ENCODE data around the gene GPR3.
A peak's percentile ranks its signal among the peaks of the same experiment; 100 is the strongest.
"Not testable (repeated sequence)": the region's sequence is repeated elsewhere in the genome, so short reads cannot be mapped to it uniquely, and the experiment has no call there.

Gene GPR3

GRCh38 chr1:27402349-27402754 is 9.9 kb downstream of the GPR3 start:
- Histone ChIP-seq H3K4me1 (ENCODE audit: control extremely low read depth in 1 of 4, control insufficient read depth in 4 of 4, insufficient read depth in 4 of 4, low read length in 3 of 4) (peaks cover 12 to 60% (median 58%) of the 10 kb centered on the region in 4 experiments), H3K27me3 (replicated peaks in 2 of 5; ENCODE audit: control insufficient read depth in 4 of 5, insufficient read depth in 5 of 5, low read length in 4 of 5) (no peaks in the 10 kb centered on the region), H3K27ac (ENCODE audit: insufficient read depth in 1 of 2, low read depth in 1 of 2, low read length in 2 of 2, poor library complexity in 1 of 2, severe bottlenecking in 2 of 2) (peak overlapping the region in 1 of 2 experiments; percentile 25), H3K4me3 (ENCODE audit: control insufficient read depth in 1 of 7, extremely low read depth in 1 of 7, insufficient read depth in 4 of 7, low read depth in 2 of 7, low read length in 6 of 7) (peak overlapping the region in 2 of 7 experiments; percentile 32 to 58), H3K36me3 (ENCODE audit: control insufficient read depth in 4 of 4, insufficient read depth in 4 of 4, low read length in 3 of 4) (peaks cover under 1 to 18% (median 9%) of the 10 kb centered on the region in 4 experiments), H3K9me3 (ENCODE audit: control extremely low read depth in 1 of 5, control insufficient read depth in 4 of 5, insufficient read depth in 2 of 5, low read depth in 1 of 5, low read length in 4 of 5) (no peaks in the 10 kb centered on the region)
- WGBS (ENCODE audit: insufficient coverage) = 35% methylated on average over 4 of the region's 8 CpGs
- peak in 2 of 3 donors; percentile 63 to 67 for DNase-seq
- ChIA-PET POLR2A (no interaction called here), CTCF (interaction anchor here (0.8 to 11.9 kb wide), 24 partner anchors 9 to 261 kb away, joined by 3 to 238 read pairs (median 5); partner anchors contain the start of genes AHDC1, MAP3K6 and WASF2)

- H3K4me3 ChIP-seq (ENCODE audit: control insufficient read depth in 1 of 7, extremely low read depth in 1 of 7, insufficient read depth in 4 of 7, low read depth in 2 of 7, low read length in 6 of 7) = peak overlapping the region in 5 of 7 experiments; percentile 12 to 58 (median 47)
- no peaks in the 10 kb centered on the region for H3K9me3 ChIP-seq (ENCODE audit: control extremely low read depth in 1 of 5, control insufficient read depth in 4 of 5, insufficient read depth in 2 of 5, low read depth in 1 of 5, low read length in 4 of 5)
- CTCF ChIA-PET = interaction anchor here (0.5 to 11.9 kb wide), 31 partner anchors 8 to 259 kb away, joined by 3 to 238 read pairs (median 4); partner anchors contain the start of genes AHDC1, MAP3K6 and WASF2
- H3K27me3 ChIP-seq (replicated peaks in 2 of 5; ENCODE audit: control insufficient read depth in 4 of 5, insufficient read depth in 5 of 5, low read length in 4 of 5) = no peaks in the 10 kb centered on the region
- H3K4me1 ChIP-seq (ENCODE audit: control extremely low read depth in 1 of 4, control insufficient read depth in 4 of 4, insufficient read depth in 4 of 4, low read length in 3 of 4) = peaks cover 12 to 62% (median 59%) of the 10 kb centered on the region in 4 experiments
- WGBS (ENCODE audit: insufficient coverage) = 6% methylated on average over 21 of the region's 24 CpGs
- POLR2A ChIA-PET = interaction anchor here (0.8 kb wide), 1 partner anchor 87 kb away, joined by 3 read pairs; the partner anchor contains the start of gene WASF2
- peak overlapping the region; percentile 34 to 70 for H3K27ac ChIP-seq (ENCODE audit: insufficient read depth in 1 of 2, low read depth in 1 of 2, low read length in 2 of 2, poor library complexity in 1 of 2, severe bottlenecking in 2 of 2)
- H3K36me3 ChIP-seq (ENCODE audit: control insufficient read depth in 4 of 4, insufficient read depth in 4 of 4, low read length in 3 of 4) = peaks cover 8 to 26% (median 17%) of the 10 kb centered on the region in 4 experiments
- DNase-seq = peak; percentile 67 to 94 (median 92)
These were observed 10.8 kb downstream of the GPR3 start for GRCh38 chr1:27403065-27403726.

GRCh38 chr1:27403931-27404330 is 11.5 kb downstream of the GPR3 start:
- ChIA-PET POLR2A (interaction anchor here (0.8 kb wide), 1 partner anchor 86 kb away, joined by 3 read pairs; the partner anchor contains the start of gene WASF2), CTCF (interaction anchor here (1.1 to 11.9 kb wide), 18 partner anchors 9 to 257 kb away, joined by 3 to 238 read pairs (median 6); partner anchors contain the start of genes AHDC1 and MAP3K6)
- H3K4me3 ChIP-seq (ENCODE audit: control insufficient read depth in 1 of 7, extremely low read depth in 1 of 7, insufficient read depth in 4 of 7, low read depth in 2 of 7, low read length in 6 of 7) = peak overlapping the region in 4 of 7 experiments; percentile 33 to 58 (median 50)
- H3K27me3 ChIP-seq (replicated peaks in 2 of 5; ENCODE audit: control insufficient read depth in 4 of 5, insufficient read depth in 5 of 5, low read length in 4 of 5) = no peaks in the 10 kb centered on the region
- peak overlapping the region; percentile 34 to 70 for H3K27ac ChIP-seq (ENCODE audit: insufficient read depth in 1 of 2, low read depth in 1 of 2, low read length in 2 of 2, poor library complexity in 1 of 2, severe bottlenecking in 2 of 2)
- H3K36me3 ChIP-seq (ENCODE audit: control insufficient read depth in 4 of 4, insufficient read depth in 4 of 4, low read length in 3 of 4) = peaks cover 8 to 34% (median 24%) of the 10 kb centered on the region in 4 experiments
- peaks cover 12 to 62% (median 58%) of the 10 kb centered on the region in 4 experiments for H3K4me1 ChIP-seq (ENCODE audit: control extremely low read depth in 1 of 4, control insufficient read depth in 4 of 4, insufficient read depth in 4 of 4, low read length in 3 of 4)
- no peaks in the 10 kb centered on the region for H3K9me3 ChIP-seq (ENCODE audit: control extremely low read depth in 1 of 5, control insufficient read depth in 4 of 5, insufficient read depth in 2 of 5, low read depth in 1 of 5, low read length in 4 of 5)
- peak in 2 of 3 donors; percentile 44 to 61 for DNase-seq

GRCh38 chr1:27405074-27405473 is 12.7 kb downstream of the GPR3 start:
- H3K27me3 ChIP-seq (replicated peaks in 2 of 5; ENCODE audit: control insufficient read depth in 4 of 5, insufficient read depth in 5 of 5, low read length in 4 of 5) = no peaks in the 10 kb centered on the region
- H3K4me3 ChIP-seq (ENCODE audit: control insufficient read depth in 1 of 7, extremely low read depth in 1 of 7, insufficient read depth in 4 of 7, low read depth in 2 of 7, low read length in 6 of 7) = no peak overlapping the region
- WGBS (ENCODE audit: insufficient coverage) = 83% methylated on average over 11 of the region's 13 CpGs
- no peaks in the 10 kb centered on the region for H3K9me3 ChIP-seq (ENCODE audit: control extremely low read depth in 1 of 5, control insufficient read depth in 4 of 5, insufficient read depth in 2 of 5, low read depth in 1 of 5, low read length in 4 of 5)
- ChIA-PET POLR2A (no interaction called here), CTCF (interaction anchor here (0.7 to 3.0 kb wide), 6 partner anchors 11 to 256 kb away, joined by 3 to 22 read pairs (median 3); no protein-coding TSS in a partner anchor)
- peaks cover 11 to 42% (median 31%) of the 10 kb centered on the region in 4 experiments for H3K36me3 ChIP-seq (ENCODE audit: control insufficient read depth in 4 of 4, insufficient read depth in 4 of 4, low read length in 3 of 4)
- H3K4me1 ChIP-seq (ENCODE audit: control extremely low read depth in 1 of 4, control insufficient read depth in 4 of 4, insufficient read depth in 4 of 4, low read length in 3 of 4) = peaks cover 12 to 62% (median 56%) of the 10 kb centered on the region in 4 experiments
- peak overlapping the region in 1 of 2 experiments; percentile 70 for H3K27ac ChIP-seq (ENCODE audit: insufficient read depth in 1 of 2, low read depth in 1 of 2, low read length in 2 of 2, poor library complexity in 1 of 2, severe bottlenecking in 2 of 2)
- DNase-seq = no peak

- H3K36me3 ChIP-seq (ENCODE audit: control insufficient read depth in 4 of 4, insufficient read depth in 4 of 4, low read length in 3 of 4) = peaks cover 18 to 49% (median 38%) of the 10 kb centered on the region in 4 experiments
- H3K27me3 ChIP-seq (replicated peaks in 2 of 5; ENCODE audit: control insufficient read depth in 4 of 5, insufficient read depth in 5 of 5, low read length in 4 of 5); H3K9me3 ChIP-seq (ENCODE audit: control extremely low read depth in 1 of 5, control insufficient read depth in 4 of 5, insufficient read depth in 2 of 5, low read depth in 1 of 5, low read length in 4 of 5); H3K4me3 ChIP-seq (ENCODE audit: control insufficient read depth in 1 of 7, extremely low read depth in 1 of 7, insufficient read depth in 4 of 7, low read depth in 2 of 7, low read length in 6 of 7); POLR2A ChIA-PET; DNase-seq: not testable (repeated sequence)
- H3K27ac ChIP-seq (ENCODE audit: insufficient read depth in 1 of 2, low read depth in 1 of 2, low read length in 2 of 2, poor library complexity in 1 of 2, severe bottlenecking in 2 of 2) = peak overlapping the region in 1 of 2 experiments; percentile 70
- 93% methylated on average over 5 of the region's 18 CpGs for WGBS (ENCODE audit: insufficient coverage)
- peaks cover 12 to 62% (median 56%) of the 10 kb centered on the region in 4 experiments for H3K4me1 ChIP-seq (ENCODE audit: control extremely low read depth in 1 of 4, control insufficient read depth in 4 of 4, insufficient read depth in 4 of 4, low read length in 3 of 4)
- CTCF ChIA-PET = interaction anchor here (0.5 to 3.0 kb wide), 6 partner anchors 10 to 151 kb away, joined by 3 to 22 read pairs (median 3); no protein-coding TSS in a partner anchor
These were observed 13.4 kb downstream of the GPR3 start for GRCh38 chr1:27405598-27406361.

- H3K36me3 ChIP-seq (ENCODE audit: control insufficient read depth in 4 of 4, insufficient read depth in 4 of 4, low read length in 3 of 4) = peaks cover 24 to 55% (median 43%) of the 10 kb centered on the region in 4 experiments
- CTCF ChIA-PET = interaction anchor here (0.9 to 3.0 kb wide), 5 partner anchors 9 to 151 kb away, joined by 3 to 22 read pairs (median 3); no protein-coding TSS in a partner anchor
These were observed 13.9 kb downstream of the GPR3 start for GRCh38 chr1:27406362-27406680.

More at GRCh38 chr1:27406362-27406680, 13.9 kb downstream of the GPR3 start:
- Histone ChIP-seq H3K9me3 (ENCODE audit: control extremely low read depth in 1 of 5, control insufficient read depth in 4 of 5, insufficient read depth in 2 of 5, low read depth in 1 of 5, low read length in 4 of 5) (no peaks in the 10 kb centered on the region), H3K4me1 (ENCODE audit: control extremely low read depth in 1 of 4, control insufficient read depth in 4 of 4, insufficient read depth in 4 of 4, low read length in 3 of 4) (peaks cover 11 to 58% (median 54%) of the 10 kb centered on the region in 4 experiments), H3K4me3 (ENCODE audit: control insufficient read depth in 1 of 7, extremely low read depth in 1 of 7, insufficient read depth in 4 of 7, low read depth in 2 of 7, low read length in 6 of 7) (no peak overlapping the region), H3K27ac (ENCODE audit: insufficient read depth in 1 of 2, low read depth in 1 of 2, low read length in 2 of 2, poor library complexity in 1 of 2, severe bottlenecking in 2 of 2) (peak overlapping the region in 1 of 2 experiments; percentile 56), H3K27me3 (replicated peaks in 2 of 5; ENCODE audit: control insufficient read depth in 4 of 5, insufficient read depth in 5 of 5, low read length in 4 of 5) (no peaks in the 10 kb centered on the region)
- no peak for DNase-seq
- POLR2A ChIA-PET = no interaction called here
- 98% methylated on average over 4 of the region's 4 CpGs for WGBS (ENCODE audit: insufficient coverage)
